Upper lobe of left lung (tissue), 4 donors: ENCODE results near the gene TMC7.

Experiments used
- EP300 ChIP-seq, 4 donors: sonication (generic); formaldehyde crosslinking; IDR thresholded peaks; one replicate each; pipeline ENCODE4 v1.5.1; 2017; ENCODE audit warnings: antibody characterized with exemption in 4 of 4, control low read depth in 2 of 4
- POLR2A ChIP-seq, 4 donors: fragments of 450-650 bp; IDR thresholded peaks; one replicate each; pipeline ENCODE4 v1.5.1; 2016 to 2017; ENCODE audit warnings: antibody characterized with exemption in 4 of 4, mild to moderate bottlenecking in 2 of 4
- POLR2AphosphoS5 ChIP-seq, 2 donors: sonication (generic); formaldehyde crosslinking; IDR thresholded peaks; one replicate each; pipeline ENCODE4 v1.5.1; 2017; ENCODE audit warnings: antibody characterized with exemption in 2 of 2
- TF ChIP-seq, protein P1 (sequence below), 6 experiments: fragments of 450-650 bp in 4 of 6; fragments of 200-600 bp in 2 of 6; sonication (generic) in 2 of 6; IDR thresholded peaks; one replicate each; pipeline ENCODE4 v1.5.1; 2016 to 2019; ENCODE audit warnings: antibody characterized with exemption in 6 of 6

DNA sequence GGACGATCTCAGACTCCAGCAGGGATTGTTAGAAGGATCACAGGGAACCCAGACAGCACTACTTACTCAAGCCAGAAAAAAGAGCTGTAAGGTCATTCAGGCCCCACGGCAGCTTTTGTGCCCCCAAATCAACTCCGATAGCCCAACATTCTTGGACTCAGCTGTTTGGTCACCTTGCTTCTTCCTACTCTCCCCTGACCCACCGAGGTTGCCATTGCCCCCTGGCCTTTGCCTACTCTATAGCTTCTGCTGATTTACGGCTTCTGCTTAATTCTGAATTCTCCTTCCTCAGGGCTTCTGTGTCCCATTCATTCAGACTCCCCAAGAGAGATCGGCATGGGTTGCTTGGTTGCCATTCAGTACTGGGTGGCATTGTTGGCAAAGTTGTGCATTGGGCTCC is 121.4 kb downstream of the TMC7 start:
- TF ChIP-seq, protein P1, sequence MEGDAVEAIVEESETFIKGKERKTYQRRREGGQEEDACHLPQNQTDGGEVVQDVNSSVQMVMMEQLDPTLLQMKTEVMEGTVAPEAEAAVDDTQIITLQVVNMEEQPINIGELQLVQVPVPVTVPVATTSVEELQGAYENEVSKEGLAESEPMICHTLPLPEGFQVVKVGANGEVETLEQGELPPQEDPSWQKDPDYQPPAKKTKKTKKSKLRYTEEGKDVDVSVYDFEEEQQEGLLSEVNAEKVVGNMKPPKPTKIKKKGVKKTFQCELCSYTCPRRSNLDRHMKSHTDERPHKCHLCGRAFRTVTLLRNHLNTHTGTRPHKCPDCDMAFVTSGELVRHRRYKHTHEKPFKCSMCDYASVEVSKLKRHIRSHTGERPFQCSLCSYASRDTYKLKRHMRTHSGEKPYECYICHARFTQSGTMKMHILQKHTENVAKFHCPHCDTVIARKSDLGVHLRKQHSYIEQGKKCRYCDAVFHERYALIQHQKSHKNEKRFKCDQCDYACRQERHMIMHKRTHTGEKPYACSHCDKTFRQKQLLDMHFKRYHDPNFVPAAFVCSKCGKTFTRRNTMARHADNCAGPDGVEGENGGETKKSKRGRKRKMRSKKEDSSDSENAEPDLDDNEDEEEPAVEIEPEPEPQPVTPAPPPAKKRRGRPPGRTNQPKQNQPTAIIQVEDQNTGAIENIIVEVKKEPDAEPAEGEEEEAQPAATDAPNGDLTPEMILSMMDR (IDR thresholded peaks at IDR 0.05) = no peak
- TF ChIP-seq EP300 (IDR thresholded peaks at IDR 0.05) (no peak), POLR2AphosphoS5 (IDR thresholded peaks at IDR 0.05) (no peak), POLR2A (IDR thresholded peaks at IDR 0.05) (no peak)
